ENCODE data around the gene SLC29A1.

SLC29A1 gene

GRCh38 chr6:44275749-44276648 is 52.6 kb downstream of the SLC29A1 start:
- DNase-seq (ENCODE audit: low read depth in 2 of 2): no peak
- H3K4me3 ChIP-seq (replicated peaks in 1 of 2; ENCODE audit: low read depth in 2 of 2, low read length in 2 of 2): no peak overlapping the region
- no peak for TF ChIP-seq CTCF (IDR thresholded peaks at IDR 0.05; ENCODE audit: low read depth, low read length)

GRCh38 chr6:44276667-44277640 is 53.6 kb downstream of the SLC29A1 start:
- TF ChIP-seq CTCF (IDR thresholded peaks at IDR 0.05; ENCODE audit: low read depth, low read length): no peak
- H3K4me3 ChIP-seq (replicated peaks in 1 of 2; ENCODE audit: low read depth in 2 of 2, low read length in 2 of 2): no peak overlapping the region
- DNase-seq (ENCODE audit: low read depth in 2 of 2): no peak

GRCh38 chr6:44277763-44278162 is 54.4 kb downstream of the SLC29A1 start:
- H3K4me3 ChIP-seq (replicated peaks in 1 of 2; ENCODE audit: low read depth in 2 of 2, low read length in 2 of 2): no peak overlapping the region
- TF ChIP-seq CTCF (IDR thresholded peaks at IDR 0.05; ENCODE audit: low read depth, low read length): no peak
- no peak for DNase-seq (ENCODE audit: low read depth in 2 of 2)

GRCh38 chr6:44278315-44278714 is 54.9 kb downstream of the SLC29A1 start:
- DNase-seq (ENCODE audit: low read depth in 2 of 2): no peak
- no peak overlapping the region for H3K4me3 ChIP-seq (replicated peaks in 1 of 2; ENCODE audit: low read depth in 2 of 2, low read length in 2 of 2)
- TF ChIP-seq CTCF (IDR thresholded peaks at IDR 0.05; ENCODE audit: low read depth, low read length): no peak

- no peak for TF ChIP-seq CTCF (IDR thresholded peaks at IDR 0.05; ENCODE audit: low read depth, low read length)
- DNase-seq (ENCODE audit: low read depth in 2 of 2): no peak
- H3K4me3 ChIP-seq (replicated peaks in 1 of 2; ENCODE audit: low read depth in 2 of 2, low read length in 2 of 2): no peak overlapping the region
These were observed 55.6 kb downstream of the SLC29A1 start for GRCh38 chr6:44278774-44279697.
